ENCODE measurements around the gene NT5C2.

DNA sequence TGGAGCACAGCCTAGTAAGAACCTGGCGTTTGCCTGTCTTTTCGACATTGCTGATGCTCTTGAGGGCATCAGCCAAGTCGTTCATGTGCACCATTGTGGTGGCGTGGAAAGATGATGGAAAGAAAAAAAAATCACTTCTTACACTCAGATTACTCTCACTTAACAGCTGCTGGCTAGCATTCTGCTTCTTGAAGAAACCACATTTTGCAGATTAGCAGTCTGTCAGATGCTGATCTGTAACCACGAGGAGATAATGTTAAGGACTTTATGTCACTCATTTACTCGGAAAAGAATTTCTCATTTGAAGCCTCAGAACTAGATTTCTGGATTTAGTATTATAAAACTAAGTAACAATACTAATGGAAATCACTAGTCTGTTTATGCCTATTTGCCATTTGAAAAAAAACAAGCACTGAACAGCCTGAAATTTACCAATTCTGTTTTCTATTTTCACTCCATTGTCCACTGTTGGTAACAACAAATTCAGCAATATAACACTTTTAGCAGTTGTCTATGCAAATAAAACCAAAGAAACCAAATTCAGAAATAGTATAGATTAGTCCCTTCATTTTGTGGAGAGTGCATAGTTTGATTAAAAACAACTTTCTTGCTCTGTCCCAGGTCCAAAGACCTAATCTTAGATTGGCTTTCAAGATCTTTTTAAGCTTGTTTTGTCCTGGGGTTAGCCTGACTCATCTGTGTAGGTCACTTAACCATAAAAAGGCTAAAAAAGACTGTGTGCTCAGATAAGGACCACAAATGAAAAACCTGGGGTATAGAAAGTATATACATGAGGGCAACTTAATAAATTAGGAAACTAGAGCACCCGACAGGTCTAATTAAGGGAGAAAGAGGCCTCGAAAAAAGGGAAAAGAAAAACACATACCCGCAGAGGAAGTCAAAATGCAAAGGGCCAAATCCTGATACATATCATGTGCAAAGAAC lies 67.5 kb downstream of the NT5C2 start:
- TF ChIP-seq, protein P1, sequence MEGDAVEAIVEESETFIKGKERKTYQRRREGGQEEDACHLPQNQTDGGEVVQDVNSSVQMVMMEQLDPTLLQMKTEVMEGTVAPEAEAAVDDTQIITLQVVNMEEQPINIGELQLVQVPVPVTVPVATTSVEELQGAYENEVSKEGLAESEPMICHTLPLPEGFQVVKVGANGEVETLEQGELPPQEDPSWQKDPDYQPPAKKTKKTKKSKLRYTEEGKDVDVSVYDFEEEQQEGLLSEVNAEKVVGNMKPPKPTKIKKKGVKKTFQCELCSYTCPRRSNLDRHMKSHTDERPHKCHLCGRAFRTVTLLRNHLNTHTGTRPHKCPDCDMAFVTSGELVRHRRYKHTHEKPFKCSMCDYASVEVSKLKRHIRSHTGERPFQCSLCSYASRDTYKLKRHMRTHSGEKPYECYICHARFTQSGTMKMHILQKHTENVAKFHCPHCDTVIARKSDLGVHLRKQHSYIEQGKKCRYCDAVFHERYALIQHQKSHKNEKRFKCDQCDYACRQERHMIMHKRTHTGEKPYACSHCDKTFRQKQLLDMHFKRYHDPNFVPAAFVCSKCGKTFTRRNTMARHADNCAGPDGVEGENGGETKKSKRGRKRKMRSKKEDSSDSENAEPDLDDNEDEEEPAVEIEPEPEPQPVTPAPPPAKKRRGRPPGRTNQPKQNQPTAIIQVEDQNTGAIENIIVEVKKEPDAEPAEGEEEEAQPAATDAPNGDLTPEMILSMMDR (IDR thresholded peaks at IDR 0.05), result no peak
- TF ChIP-seq POLR2A (IDR thresholded peaks at IDR 0.05), result no peak
